ENCODE data around the gene GRHL1. TPM values are rescaled to one million over a fixed set of nuclear protein-coding genes. Genes with fewer than 3 reads are reported as not detected.
A peak's percentile ranks its signal among the peaks of the same experiment; 100 is the strongest.

The GRHL1 gene
- total and polyA plus RNA-seq, 2 of the 4 experiments (the other 2 are of a cell fraction) = 0.18 to 0.21 TPM

- Histone ChIP-seq H3K4me2 (ENCODE audit: low read depth, low read length) (no peak overlapping the region; the same call in 1 of the 2 replicates), H3K27ac (ENCODE audit: insufficient read depth, low read length) (peak overlapping the region; percentile 70; the same call in 1 of the 2 replicates), H3K4me1 (ENCODE audit: control insufficient read depth, insufficient read depth, low read length) (peaks cover 12% of the 10 kb centered on the region), H3K23ac (ENCODE audit: low read depth, low read length) (no peak overlapping the region), H4K8ac (ENCODE audit: low read depth in 2 of 2, low read length in 2 of 2) (peak overlapping the region in 1 of 2 experiments; percentile 50; a peak in 1 of 4 replicates), H3K27me3 (ENCODE audit: control insufficient read depth, insufficient read depth, low read length) (no peaks in the 10 kb centered on the region), H3K9me3 (ENCODE audit: control insufficient read depth, insufficient read depth, low read length) (no peaks in the 10 kb centered on the region), H3K18ac (ENCODE audit: low read depth, low read length) (peak overlapping the region; percentile 30; the same call in 1 of the 2 replicates), H2AK5ac (ENCODE audit: low read depth, low read length) (peak overlapping the region; percentile 49; the same call in 1 of the 2 replicates), H3K4me3 (ENCODE audit: insufficient read depth, low read depth, low read length) (no peak overlapping the region), H3K9ac (ENCODE audit: low read depth, low read length) (peak overlapping the region; percentile 43; the same call in 1 of the 2 replicates), H4K20me1 (ENCODE audit: insufficient read depth, low read length) (no peaks in the 10 kb centered on the region), H4K5ac (ENCODE audit: low read depth, low read length) (no peak overlapping the region), H3K4ac (ENCODE audit: low read depth, low read length) (peak overlapping the region; percentile 38; the same call in 1 of the 2 replicates), H2BK20ac (ENCODE audit: low read depth, low read length) (no peak overlapping the region; the same call in 1 of the 2 replicates), H3K14ac (replicated peaks; ENCODE audit: low read depth, low read length) (no peak overlapping the region), H2AFZ (replicated peaks; ENCODE audit: low read length, poor library complexity) (peak overlapping the region; percentile 11), H2BK120ac (ENCODE audit: low read depth, low read length) (peak overlapping the region; percentile 21; the same call in 1 of the 2 replicates), H2BK15ac (ENCODE audit: low read depth, low read length) (no peak overlapping the region; the same call in 2 of the 3 replicates), H2AK9ac (replicated peaks; ENCODE audit: low read depth, low read length, poor library complexity) (peak overlapping the region; percentile 83), H4K91ac (ENCODE audit: insufficient read depth, low read depth, low read length) (no peak overlapping the region), H3K9me1 (ENCODE audit: insufficient read depth, low read length) (peaks cover 7% of the 10 kb centered on the region), H3K36me3 (ENCODE audit: control insufficient read depth, insufficient read depth, low read length) (no peaks in the 10 kb centered on the region), H2BK5ac (ENCODE audit: low read depth, low read length, poor library complexity, severe bottlenecking) (peak overlapping the region; percentile 76), H3K56ac (ENCODE audit: extremely low read depth, insufficient read depth, low read length) (no peak overlapping the region; the same call in 1 of the 2 replicates), H3K79me1 (ENCODE audit: low read depth in 1 of 2, low read length in 2 of 2) (no peaks in the 10 kb centered on the region)
- 76% methylated on average over 3 of the region's 8 CpGs; no CpG with 5 or more reads in 1 of the 2 experiments for WGBS, 2 experiments (ENCODE audit: extremely low coverage in 2 of 2, insufficient read length in 1 of 2)
- in situ Hi-C loops (cut with MboI; ENCODE audit: low sequenced_read_pairs) (no loop called here), dilution Hi-C loops (cut with HindIII; ENCODE audit: low sequenced_read_pairs, unreplicated experiment) (no loop called here), intact Hi-C loops (cut with micrococcal nuclease) (no loop called here)
- ATAC-seq (ENCODE audit: low read depth) (peak; percentile 54; the same call in 1 of the 2 replicates), DNase-seq (peak; percentile 93)
- BruUV-seq (replicated peaks) = no TSS peak
- POLR2A ChIA-PET (ENCODE audit: unreplicated experiment) = no interaction called here
- no peak for TF ChIP-seq BHLHE40 (IDR thresholded peaks at IDR 0.05; ENCODE audit: low read depth, low read length)
- TF ChIP-seq, protein P1, sequence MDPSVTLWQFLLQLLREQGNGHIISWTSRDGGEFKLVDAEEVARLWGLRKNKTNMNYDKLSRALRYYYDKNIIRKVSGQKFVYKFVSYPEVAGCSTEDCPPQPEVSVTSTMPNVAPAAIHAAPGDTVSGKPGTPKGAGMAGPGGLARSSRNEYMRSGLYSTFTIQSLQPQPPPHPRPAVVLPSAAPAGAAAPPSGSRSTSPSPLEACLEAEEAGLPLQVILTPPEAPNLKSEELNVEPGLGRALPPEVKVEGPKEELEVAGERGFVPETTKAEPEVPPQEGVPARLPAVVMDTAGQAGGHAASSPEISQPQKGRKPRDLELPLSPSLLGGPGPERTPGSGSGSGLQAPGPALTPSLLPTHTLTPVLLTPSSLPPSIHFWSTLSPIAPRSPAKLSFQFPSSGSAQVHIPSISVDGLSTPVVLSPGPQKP (IDR thresholded peaks at IDR 0.05; ENCODE audit: borderline replicate concordance, low read depth, low read length) = no peak
- TF ChIP-seq NFE2L2 (IDR thresholded peaks at IDR 0.05; ENCODE audit: low read depth, low read length) = no peak
- TF ChIP-seq MAFK (IDR thresholded peaks at IDR 0.05; ENCODE audit: low read depth, low read length) = no peak
- no peak for TF ChIP-seq RFX5 (IDR thresholded peaks at IDR 0.05; ENCODE audit: low read depth, low read length)
- TF ChIP-seq CHD1 (IDR thresholded peaks at IDR 0.05; ENCODE audit: low read depth, low read length) = no peak
- TF ChIP-seq RCOR1 (IDR thresholded peaks at IDR 0.05; ENCODE audit: insufficient replicate concordance, low read length) = no peak
- CTCF ChIA-PET = no interaction called here
These were observed 30.8 kb downstream of the GRHL1 start for GRCh38 chr2:9982248-9982647.

Measured in IMR-90 (cell line).